HG03280 (cell line): ENCODE data around the gene ENPP1.

Experiments
- ATAC-seq: cut with Tn5 transposase; IDR thresholded peaks from one replicate; pipeline ENCODE4 v1.9.1; 2021; ENCODE audit warnings: mild to moderate bottlenecking, moderate library complexity; ENCODE audit not compliant: unreplicated experiment

The ENPP1 gene

DNA sequence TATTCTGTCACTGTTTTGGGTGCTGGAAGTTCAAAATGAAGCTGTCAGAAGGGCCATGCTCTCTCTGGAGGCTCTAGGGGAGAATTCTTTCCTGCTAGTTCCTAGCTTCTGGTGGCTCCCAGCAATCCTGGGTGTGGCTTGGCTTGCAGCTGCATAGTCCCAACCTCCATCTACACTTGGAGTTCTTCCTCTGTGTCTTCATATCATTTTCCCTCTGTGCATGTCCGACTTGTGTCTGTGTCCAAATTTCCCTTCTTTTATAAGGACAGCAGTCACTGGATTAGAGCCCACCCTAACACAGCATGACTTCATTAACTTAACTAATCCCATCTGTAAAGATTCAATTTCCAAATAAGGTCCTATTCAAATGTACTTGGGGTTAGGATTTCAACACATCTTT, 23.3 kb upstream of the ENPP1 start:
- ATAC-seq, result no peak

DNA sequence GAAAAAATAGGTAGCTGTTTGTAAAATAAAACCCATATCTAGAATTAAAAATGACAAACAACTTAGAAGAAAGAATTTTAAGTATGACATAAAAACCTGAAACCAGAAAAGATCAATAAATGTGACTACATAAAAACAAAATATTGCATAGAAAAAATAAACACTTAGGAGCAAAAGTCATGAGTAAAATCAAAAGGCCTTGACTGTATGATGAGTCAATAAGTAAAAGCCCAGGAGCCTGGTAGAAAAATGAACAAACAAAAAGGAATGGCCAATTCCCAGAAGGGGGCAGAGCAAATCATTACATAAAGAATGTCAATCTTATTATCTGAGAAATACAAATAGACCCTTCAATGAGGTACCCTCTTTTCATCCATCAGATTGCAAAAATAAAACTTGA, 20.7 kb upstream of the ENPP1 start:
- no peak for ATAC-seq

DNA sequence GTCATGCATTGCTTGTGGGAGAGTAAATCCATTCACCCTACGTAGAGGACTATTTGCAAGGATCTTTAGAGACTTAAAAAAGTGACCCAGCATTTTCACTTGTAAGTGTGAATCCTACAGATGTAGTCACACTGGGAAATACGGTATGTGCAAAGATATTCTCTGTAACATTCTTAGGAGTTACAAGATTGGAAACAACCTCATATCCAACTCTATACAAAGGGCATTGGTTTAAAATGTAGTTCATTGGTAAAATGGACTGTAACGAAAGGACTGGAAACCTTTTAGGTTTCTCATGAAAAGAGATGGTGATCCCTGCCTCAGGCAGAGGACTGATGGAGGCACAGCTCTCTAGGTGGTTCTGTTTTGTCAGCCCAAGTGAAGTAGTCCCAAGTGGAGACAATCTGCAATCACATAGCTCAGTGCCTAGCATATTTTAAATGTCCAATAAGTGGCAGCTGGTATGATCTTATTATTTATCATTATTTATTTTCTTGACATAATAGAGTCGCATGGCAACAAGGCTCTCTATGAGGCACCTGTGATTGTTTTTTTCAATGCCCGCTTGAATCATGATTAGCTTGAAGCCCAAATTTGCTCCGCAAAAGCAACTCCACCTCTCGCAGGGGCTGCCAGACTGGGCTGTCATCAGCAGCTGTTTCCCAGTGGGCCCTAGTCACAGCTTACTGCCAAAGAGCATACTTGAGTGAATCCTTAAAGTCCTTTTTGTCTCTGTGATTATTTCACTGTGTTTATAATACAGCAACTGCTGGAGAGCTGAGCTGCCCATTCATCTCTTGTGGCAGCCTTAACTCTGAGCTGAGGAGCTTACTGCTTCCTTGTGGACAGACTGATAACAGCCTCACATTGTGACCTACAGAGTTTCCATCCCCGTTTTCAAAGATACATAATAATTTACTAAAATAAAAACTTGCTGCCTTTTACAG, 19.8 kb upstream of the ENPP1 start:
- ATAC-seq, result no peak

DNA sequence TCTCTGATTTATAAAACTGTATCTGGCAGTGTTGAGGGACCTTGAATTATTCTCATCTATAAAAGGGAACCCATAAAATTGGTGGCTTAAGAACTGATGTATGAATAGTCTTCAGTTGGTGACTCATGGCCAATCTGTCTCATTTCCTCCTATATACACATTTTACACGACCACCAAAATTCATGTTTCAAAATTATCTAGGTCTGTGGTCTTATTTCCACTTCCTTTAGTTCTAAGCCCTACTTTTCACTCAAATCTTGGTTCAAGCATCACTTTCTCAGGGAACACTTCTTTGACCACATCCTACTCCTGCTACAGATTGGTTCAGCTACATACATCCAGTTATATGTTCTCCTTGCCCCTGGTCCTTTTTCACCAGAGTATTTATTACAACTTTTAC, 18.6 kb upstream of the ENPP1 start:
- no peak for ATAC-seq

DNA sequence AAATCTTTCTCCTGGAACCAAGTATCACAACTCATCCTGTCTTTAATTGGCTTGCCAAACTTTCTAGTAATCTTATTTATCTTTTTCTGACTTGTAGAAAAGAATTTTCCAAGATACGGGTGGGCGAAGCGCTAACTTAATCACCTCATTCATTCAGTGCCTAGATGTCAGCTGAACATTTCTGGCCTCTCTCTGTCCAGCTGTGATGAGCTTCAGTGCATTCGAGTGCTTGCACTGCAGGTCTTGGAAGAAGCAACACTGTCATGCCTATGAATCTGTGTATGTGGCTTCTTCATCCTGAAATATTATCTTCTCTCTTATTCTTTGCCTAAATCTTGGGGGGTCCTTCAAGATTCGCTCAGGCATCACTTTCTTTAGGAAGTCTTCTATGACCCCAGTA, 16.3 kb upstream of the ENPP1 start:
- no peak for ATAC-seq

DNA sequence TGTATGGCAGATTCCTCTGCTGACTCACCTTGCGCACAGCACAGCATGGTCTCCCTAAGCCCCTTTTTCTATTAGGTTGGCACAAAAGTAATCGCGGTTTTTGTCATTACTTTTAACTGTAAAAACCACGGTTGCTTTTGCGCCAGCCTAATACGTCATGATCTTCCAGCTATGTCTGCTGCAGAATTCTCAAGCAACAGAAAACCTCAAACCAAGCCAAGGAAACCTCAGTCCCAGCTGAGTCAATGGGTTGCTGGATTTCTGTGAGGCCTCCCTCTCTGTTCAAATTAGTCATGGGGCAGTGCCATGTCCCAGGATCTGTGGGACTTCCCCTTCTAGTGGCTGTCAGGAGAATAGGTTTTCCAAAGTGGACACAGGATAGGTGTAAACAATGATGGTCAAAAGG, 15.7 kb upstream of the ENPP1 start:
- ATAC-seq, result no peak

DNA sequence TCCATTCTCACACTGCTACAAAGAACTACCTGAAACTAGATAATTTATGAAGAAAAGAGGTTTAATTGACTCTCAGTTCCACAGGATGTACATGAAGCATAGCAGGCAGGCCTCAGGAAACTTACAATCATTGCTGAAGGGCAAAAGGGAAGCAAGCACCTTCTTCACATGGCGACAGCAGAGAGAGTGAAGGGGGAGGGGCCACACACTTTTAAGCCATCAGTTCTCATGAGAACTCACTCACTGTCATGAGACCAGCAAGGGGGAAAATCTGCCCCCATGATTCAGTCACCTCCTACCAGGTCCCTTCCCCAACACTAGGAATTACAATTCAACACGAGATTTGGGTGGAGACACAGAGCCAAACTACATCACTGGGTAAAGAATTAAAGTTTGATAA, 12.5 kb upstream of the ENPP1 start:
- no peak for ATAC-seq

DNA sequence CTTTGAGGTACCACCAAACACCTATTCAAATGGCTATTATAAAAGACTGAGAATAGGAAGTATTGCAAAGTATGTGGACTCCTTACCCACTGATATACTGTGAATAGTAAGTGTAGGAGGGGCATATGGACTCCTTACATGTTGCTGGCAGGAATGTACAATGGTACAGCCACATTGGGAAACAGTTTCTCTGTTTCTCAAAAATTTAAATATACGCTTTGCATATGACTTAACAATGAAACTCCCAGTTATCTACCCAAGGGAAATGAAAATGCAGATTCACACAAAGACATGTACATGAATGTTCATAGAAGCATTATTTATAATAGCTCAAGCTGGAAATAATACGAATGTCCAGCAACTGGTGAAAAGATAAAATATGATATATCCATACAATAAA, 5.5 kb upstream of the ENPP1 start:
- ATAC-seq, result no peak

DNA sequence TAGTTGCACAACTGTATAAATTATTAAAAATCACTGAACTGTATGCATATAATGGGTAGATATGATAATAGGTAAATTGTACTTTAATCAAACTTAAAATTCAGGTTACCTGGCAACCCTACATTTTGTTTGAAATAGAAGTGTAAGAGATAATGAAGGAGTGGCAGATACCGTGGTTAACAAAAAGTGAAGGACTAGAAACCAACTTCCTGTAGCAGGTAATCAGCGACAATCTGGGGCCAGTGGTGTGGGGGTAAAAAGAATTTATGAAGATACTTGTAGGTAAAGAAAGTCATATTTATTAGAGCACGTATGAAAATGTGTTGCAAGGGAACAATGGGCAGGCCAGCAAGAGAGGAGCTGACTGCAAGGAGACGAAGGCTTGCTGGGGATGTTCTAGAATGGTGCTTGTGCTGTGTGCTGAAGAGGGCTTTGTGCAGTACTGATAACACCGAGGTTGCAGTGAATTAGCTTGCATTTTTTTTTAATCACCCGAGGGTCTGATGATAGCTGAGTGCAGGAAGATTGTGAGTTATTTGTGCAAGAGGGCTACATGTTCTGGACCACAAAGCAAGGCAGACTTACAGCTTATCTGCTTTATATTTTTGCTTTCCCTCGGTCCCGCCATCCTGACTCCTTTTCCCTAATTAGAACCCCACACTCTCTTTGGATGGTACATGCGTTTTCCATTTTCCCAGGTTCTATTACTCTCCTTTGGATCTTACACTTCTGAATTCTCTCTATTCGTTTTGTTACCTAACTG, 4.6 kb upstream of the ENPP1 start:
- no peak for ATAC-seq

DNA sequence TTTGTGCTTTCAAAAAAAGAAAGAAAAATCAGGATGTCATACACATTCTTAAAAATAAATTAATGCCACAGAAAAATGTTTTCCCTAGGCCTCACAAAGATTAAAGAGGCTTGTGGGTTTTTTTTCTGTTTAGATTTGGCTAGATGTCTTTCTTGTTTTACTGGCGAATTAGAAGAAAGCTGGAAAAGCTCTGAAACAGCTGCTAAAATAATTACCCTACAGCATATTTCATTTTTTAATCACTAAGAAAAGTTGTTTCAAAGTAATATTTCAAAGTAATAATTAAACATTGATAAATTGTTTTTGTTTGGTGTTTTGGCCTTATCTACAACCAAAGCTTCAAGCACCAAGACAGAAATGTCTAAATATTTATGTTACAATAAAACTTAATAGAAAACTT, 3.7 kb upstream of the ENPP1 start:
- no peak for ATAC-seq

DNA sequence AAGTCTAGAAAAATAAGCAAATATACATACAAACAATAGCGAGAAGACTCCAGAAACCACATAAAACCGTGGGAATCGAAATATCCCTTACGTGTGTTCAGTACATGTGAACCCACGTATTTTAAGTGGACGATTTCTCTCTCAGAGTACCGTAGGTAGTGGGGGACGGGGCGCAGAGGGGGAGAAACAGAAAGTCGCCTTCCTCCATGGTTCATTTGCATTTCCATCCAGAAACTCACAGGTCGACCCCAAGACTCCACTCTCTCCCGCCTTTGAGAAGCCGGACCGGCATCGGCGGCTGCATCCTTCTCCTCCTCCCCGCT, 538 bp upstream of the ENPP1 start:
- ATAC-seq, result no peak

DNA sequence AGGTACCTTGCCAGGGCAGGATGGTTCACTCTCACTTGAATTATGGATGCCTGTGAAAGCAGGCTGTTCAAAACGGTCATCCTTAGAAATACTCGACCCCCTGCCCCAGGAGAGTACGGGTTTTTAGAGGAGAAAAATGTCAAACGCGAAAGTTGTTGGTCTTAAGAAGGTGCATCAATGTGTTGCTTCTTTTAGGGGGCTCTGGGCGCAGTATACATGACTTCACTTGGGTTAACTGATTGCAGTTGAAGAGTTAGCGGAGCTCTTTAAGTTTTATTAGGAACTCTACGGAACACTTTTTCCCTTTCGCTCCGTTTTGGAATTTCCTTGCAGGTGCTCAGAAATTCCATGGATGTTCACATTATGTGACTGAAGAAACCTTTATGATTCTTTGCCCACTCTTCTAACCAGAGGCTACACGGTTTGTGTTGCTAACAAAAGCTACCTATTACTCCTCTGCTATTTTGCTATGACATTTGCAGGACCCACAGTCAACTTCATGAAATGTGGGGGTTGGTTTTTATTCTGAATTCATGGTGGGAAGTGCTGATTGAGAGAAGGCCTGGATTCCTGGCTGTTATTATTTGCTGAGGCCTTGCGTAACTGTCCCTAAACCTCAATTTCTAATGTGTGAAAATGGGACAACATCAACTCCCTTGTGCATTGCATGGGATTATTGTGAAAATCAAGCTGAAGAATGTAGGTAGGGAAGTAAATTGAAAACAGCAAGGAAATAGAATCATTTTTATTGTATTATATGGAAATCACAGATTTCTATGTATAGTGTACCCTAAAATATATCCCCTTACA, 845 bp downstream of the ENPP1 start:
- no peak for ATAC-seq

DNA sequence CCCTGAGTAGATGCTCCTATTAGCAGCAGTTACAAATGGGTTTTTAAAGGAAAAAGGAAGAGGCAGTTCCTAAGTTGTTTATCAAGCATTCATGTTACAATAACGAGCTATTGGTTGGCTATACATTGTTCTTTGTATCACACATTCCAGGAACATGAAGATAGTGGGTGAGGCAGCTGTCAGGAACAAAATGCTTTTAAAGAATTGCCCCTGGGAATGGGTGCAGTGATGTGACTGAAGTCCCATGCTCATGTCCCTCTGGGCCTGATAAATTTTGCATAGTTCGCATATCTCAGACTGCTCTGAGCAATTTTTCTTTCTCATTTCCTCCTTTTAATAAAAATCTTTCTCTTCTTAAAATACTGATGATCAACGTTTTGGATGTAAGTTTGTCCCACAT, 3.7 kb downstream of the ENPP1 start:
- ATAC-seq, result no peak

DNA sequence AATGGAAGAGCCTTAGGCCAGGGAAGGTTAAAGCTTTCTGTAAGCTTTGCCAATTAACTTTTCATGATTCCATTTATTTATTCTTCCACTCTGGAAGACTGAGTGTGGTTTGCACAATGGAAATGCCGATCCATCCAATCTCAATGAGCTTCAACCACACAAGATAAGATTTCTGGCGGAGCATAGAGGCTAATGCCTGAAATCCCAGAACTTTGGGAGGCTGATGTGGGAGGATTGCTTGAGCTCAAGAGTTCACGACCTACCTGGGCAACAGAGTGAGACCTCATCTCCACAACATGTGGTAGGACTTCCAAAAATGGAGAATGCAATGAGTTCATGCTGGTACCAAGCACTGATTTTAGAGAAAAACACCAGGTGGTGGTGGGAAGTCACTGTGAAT, 6.2 kb downstream of the ENPP1 start:
- no peak for ATAC-seq

DNA sequence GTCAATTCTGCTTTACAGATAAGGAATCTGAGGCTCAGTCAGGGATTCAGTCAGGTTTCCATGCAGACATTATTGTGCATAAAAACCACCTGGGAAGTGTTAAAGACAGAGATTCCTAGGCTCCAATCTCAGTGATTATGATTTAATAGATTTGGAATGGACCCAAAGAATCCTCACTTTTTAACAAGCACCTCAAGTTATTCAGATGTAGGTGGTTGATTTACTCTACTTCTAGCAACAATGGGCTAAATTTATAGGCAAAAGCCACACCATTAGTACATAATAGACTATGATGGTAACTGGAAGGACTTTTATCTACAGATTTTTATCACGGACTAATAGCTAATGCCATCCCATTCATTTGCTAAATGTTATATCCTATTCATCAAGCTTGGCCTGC, 9.0 kb downstream of the ENPP1 start:
- no peak for ATAC-seq

DNA sequence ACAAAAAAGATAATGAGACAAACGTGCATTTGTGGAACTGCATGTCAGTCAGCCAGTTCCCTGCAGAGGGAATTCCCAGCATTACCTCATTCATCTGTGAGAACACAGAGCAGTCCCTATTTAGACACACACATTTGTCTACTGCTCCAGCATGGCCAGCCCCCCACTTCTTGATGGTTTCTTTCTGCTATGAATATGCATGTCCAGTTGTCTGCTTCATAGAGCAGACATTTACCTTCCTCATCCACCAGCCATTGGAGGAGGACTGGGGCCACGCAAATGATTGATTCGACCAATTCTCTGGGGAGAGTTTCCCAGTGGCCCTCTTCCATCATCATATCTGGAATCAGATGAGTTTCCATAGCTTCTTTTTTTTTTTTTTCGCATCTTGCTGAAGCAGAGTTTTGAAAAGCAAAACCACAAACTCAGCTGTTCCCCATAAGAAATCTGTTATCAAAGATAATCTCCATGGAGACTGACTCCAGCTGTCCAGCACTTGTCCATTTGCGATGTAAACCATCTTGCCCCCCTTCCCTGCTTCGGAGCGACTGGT, 11.8 kb downstream of the ENPP1 start:
- ATAC-seq, result no peak

DNA sequence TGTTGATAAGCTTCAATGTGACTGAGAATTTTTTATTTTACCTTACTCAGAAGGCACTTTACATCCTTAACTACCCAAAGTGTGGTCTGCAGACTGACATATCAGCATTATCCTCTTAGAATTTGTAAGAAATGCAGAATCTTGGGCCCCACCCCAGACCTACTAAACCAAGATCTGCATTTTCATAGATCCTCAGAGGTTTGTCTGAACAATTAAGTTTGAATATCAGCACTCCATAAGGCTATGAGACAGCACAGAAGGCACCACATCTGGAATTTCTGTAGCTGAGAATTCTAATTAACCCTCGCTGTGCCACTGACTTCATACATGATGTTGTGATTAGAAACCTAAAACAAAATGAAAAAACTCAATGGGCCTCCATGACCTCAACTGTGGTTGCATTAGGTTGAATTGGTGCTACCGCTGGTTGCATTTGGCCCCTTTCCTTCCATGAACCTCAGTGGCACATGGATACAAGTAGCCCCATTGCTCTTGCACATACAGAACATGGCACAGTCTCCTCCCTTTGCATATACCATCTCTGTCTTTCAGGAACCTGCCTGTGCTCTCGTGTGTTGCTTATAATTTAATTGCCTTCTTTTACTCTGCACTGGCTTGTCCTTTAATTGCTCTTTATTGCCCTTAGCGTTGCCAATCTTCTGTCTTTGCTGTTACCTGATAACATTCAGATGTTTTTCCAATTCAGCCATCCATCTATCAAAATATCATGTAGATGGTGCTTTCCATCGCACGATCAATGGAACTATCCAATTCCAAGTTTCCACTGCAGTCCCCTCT, 13.4 kb downstream of the ENPP1 start:
- ATAC-seq, result no peak

DNA sequence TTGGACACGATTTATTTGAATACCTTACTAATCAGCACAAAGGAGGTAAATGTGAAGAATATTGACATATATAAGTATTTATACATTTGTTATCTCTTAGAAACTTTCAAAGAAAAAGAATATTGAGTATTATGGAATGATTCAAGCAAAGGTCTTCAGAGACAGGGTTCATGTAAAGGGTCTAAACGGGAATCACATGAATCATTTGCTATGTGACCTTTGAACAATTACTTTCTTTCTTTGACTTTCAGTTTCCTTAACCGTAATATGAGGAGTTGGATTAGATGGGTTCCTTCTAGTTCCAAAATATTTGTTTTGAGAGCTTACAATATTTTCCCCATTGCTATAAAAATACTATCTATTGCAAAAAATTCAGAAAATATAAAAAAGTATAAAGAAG, 14.3 kb downstream of the ENPP1 start:
- no peak for ATAC-seq

DNA sequence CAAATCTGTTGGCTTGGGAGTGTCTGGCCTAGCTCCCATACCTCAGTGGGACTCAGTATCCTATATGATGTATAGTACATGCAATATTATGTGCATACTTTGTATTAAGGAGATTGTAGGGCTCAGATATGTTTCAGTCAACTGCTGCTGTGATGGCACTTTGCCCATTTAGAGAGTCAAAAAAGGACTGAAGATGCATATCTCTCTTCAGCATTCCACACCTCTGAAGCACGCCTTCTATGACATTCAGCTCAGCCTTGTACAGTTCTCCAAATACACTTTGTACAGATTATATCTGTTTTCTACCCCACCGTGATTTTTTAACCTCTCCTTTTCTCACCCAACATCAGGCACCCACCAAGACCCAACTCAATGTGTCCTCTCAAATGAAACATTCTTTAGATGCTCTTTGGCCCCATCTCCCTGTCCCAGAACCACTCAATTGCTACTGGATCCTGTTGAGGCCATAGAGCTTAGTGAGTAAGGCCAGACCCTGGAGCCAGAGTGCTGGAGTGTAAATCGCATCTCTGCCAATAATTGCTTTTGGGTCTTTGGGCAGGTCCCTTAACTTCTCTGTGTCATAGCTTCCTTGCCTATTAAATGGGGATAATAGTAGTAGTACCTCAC, 15.6 kb downstream of the ENPP1 start:
- ATAC-seq, result no peak

DNA sequence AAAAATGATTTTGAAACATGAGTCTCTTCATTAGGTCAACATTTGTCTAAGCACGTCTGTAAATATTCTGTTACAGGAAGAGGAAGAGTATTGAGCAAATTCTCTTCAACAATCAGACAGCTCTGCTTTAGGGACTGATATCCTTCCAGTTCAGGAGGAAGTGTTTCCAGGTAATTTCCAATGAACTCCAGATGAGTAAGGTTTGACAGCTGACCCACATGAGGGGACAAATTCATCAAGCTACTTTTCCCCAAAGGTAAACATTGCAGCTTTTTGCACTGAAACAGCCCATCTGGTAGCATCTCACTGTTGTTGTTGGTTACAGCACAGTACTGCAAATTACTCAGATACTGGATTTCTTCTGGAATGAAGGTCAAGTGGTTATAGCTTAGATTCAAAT, 18.1 kb downstream of the ENPP1 start:
- ATAC-seq, result no peak
